OCI-LY3 (cell line): Measurements from ENCODE around the gene SASS6.

Source experiments
- H2AFZ ChIP-seq: fragments of 200-600, 300-600 bp; shearing (Covaris generic); 2 replicates; pipeline ENCODE4 v1.6.0; 2014; ENCODE audit warnings: antibody characterized with exemption, low read depth, low read length
- H3K27ac ChIP-seq: fragments of 200-600, 300-600 bp; sonication (generic); 2 replicates; pipeline ENCODE4 v1.5.1; 2014; ENCODE audit warnings: mild to moderate bottlenecking, low read length, moderate library complexity, mixed read lengths
- H3K27me3 ChIP-seq: fragments of 200-600, 300-600 bp; sonication (generic); 2 replicates; pipeline ENCODE4 v1.6.1; 2014; ENCODE audit warnings: low read depth, low read length, mixed read lengths
- H3K36me3 ChIP-seq: fragments of 200-600, 300-600 bp; sonication (generic); replicated peaks from 2 replicates; pipeline ENCODE3; 2014; ENCODE audit warnings: low read depth, low read length, mixed read lengths
- H3K4me1 ChIP-seq: fragments of 300-600, 200-600 bp; sonication (generic); 2 replicates; pipeline ENCODE4 v1.6.1; 2014; ENCODE audit warnings: low read length, mixed read lengths
- H3K4me2 ChIP-seq: fragments of 200-600, 300-600 bp; sonication (generic); 2 replicates; pipeline ENCODE4 v1.6.1; 2014; ENCODE audit warnings: low read length, mixed read lengths
- H3K4me3 ChIP-seq: fragments of 300-600, 200-600 bp; sonication (generic); 2 replicates; pipeline ENCODE4 v1.5.1; 2014; ENCODE audit warnings: antibody characterized with exemption, mild to moderate bottlenecking, low read length, moderate library complexity
- H3K79me2 ChIP-seq: fragments of 300-600, 200-600 bp; shearing (Covaris generic); 2 replicates; pipeline ENCODE4 v1.6.1; 2014; ENCODE audit warnings: mild to moderate bottlenecking, low read length, mixed read lengths
- H3K9ac ChIP-seq: fragments of 300-600, 200-600 bp; shearing (Covaris generic); 2 replicates; pipeline ENCODE4 v1.6.0; 2014; ENCODE audit warnings: mild to moderate bottlenecking, low read length, moderate library complexity
- H3K9me3 ChIP-seq: fragments of 200-600, 300-600 bp; shearing (Covaris generic); 2 replicates; pipeline ENCODE4 v1.6.1; 2014; ENCODE audit warnings: low read length, mixed read lengths; ENCODE audit not compliant: insufficient read depth
- H4K20me1 ChIP-seq: fragments of 200-600, 300-600 bp; sonication (generic); 2 replicates; pipeline ENCODE4 v1.6.1; 2016; ENCODE audit warnings: low read length, mixed read lengths; ENCODE audit not compliant: insufficient read depth
- EZH2phosphoT487 ChIP-seq: fragments of 200-600 bp; shearing (Covaris generic); IDR thresholded peaks from 2 replicates; pipeline ENCODE4 v1.6.1; 2018; ENCODE audit warnings: antibody characterized with exemption, mixed run types, low read depth
- TF ChIP-seq, protein P1 (sequence below): fragments of 200-600, 300-600 bp; sonication (generic); IDR thresholded peaks from 2 replicates; pipeline ENCODE4 v1.5.1; 2014; ENCODE audit warnings: antibody characterized with exemption, low read length, low read depth

SASS6 gene

DNA sequence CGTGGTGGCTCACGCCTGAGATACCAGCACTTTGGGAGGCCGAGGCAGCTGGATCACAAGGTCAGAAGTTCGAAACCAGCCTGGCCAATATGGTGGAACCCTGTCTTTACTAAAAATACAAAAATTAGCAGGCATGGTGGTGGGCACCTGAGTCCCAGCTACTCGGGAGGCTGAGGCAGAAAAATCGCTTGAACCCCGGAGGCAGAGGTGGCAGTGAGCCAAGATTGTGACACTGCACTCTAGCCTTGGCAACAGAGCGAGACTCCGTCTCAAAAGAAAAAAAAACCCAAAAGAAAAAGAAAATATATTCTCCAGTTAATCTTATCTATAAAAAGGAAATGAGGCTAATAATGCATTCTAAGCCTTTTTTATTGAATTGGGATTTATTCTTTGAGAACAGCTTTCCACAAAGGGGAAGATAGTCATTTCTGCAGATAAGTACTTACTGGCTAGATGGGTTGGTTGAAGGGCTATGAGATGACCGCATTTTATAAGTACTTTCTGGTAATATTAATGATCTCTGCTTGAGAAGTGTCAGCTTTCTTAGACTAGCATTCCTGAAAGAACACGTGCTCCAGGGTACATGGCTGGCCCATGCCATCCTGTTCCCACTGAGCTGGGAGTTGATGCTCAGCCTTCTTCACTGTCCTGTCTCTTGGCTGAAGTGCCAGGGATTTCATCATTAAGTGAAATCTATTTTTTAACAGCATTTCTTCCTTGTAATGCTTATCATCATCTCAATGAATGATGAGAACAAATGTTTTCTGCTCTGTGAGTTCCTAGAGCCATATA lies 57.9 kb downstream of the SASS6 start:
- H3K4me1 ChIP-seq: peaks cover 46% of the 10 kb centered on the region
- H3K9ac ChIP-seq: no peak overlapping the region
- no peaks in the 10 kb centered on the region for H3K9me3 ChIP-seq
- H3K27me3 ChIP-seq: no peaks in the 10 kb centered on the region
- H3K27ac ChIP-seq: peak overlapping the region; percentile 66
- peaks cover 28% of the 10 kb centered on the region for H4K20me1 ChIP-seq
- no peak overlapping the region for H3K4me3 ChIP-seq
- TF ChIP-seq, protein P1, sequence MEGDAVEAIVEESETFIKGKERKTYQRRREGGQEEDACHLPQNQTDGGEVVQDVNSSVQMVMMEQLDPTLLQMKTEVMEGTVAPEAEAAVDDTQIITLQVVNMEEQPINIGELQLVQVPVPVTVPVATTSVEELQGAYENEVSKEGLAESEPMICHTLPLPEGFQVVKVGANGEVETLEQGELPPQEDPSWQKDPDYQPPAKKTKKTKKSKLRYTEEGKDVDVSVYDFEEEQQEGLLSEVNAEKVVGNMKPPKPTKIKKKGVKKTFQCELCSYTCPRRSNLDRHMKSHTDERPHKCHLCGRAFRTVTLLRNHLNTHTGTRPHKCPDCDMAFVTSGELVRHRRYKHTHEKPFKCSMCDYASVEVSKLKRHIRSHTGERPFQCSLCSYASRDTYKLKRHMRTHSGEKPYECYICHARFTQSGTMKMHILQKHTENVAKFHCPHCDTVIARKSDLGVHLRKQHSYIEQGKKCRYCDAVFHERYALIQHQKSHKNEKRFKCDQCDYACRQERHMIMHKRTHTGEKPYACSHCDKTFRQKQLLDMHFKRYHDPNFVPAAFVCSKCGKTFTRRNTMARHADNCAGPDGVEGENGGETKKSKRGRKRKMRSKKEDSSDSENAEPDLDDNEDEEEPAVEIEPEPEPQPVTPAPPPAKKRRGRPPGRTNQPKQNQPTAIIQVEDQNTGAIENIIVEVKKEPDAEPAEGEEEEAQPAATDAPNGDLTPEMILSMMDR: no peak
- TF ChIP-seq EZH2phosphoT487: no peak
- H2AFZ ChIP-seq: no peak overlapping the region
- no peak overlapping the region for H3K4me2 ChIP-seq
- peaks cover 33% of the 10 kb centered on the region for H3K36me3 ChIP-seq
- H3K79me2 ChIP-seq: peaks cover 17% of the 10 kb centered on the region

DNA sequence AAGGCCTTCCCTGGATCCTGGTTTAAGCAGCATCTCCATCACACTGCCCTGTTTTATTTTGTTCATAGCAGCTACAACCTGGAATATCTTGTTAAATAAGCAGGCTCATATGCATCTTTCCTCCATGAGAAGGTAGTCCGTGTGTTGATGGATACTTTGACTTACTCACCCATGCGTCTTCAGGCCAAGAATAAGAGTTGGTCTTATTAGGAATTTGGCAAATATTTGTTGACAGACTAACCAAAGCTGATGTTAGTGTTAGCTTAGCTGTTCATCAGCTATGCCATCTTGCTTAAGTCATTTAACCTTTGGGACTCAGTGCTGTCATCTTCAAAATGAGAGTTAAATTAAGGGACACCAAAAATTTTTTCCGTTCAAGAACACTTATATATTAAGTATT lies 59.2 kb downstream of the SASS6 start:
- Histone ChIP-seq H3K36me3 (peaks cover 33% of the 10 kb centered on the region), H2AFZ (no peak overlapping the region), H3K4me2 (no peak overlapping the region), H3K79me2 (peaks cover 17% of the 10 kb centered on the region), H3K9me3 (no peaks in the 10 kb centered on the region), H3K4me3 (no peak overlapping the region), H4K20me1 (peaks cover 28% of the 10 kb centered on the region), H3K9ac (no peak overlapping the region), H3K27me3 (no peaks in the 10 kb centered on the region), H3K27ac (no peak overlapping the region), H3K4me1 (peaks cover 43% of the 10 kb centered on the region)
- no peak for TF ChIP-seq EZH2phosphoT487
- TF ChIP-seq, protein P1: no peak

DNA sequence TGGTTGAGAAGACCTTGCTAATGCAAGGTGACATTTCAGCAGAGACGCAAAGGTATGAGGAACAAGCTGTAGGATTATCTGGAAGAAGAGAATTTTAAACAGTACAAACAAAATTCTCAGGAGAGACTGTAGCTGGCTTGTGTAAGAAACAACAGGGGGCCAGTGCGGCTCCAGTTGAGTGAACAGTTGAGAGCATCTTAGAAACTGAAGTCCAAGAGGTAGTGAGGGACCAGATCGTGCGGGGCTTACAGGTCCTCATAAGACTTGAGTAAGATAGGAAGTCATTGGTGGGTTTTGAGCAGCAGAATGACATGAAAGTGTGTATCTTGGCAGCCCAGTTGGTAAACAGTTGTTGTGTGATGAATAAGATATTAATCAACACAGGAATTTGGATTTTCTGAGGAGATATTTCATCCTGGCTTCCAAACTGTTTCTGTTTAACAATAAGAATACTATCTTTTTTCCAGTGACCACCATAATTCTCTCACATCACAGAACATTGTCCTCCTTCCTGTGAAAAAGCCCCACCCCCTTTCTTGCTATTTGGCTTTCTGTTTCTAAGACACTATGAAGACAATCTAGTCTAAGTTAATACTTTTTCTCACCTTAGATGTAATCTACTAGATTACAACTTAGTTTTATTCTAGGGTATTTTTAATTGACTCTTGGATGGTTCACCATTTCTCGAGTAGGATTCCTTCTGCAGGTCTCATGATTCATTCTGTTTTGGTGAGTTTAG lies 62.4 kb downstream of the SASS6 start:
- peaks cover 12% of the 10 kb centered on the region for H3K4me1 ChIP-seq
- no peaks in the 10 kb centered on the region for H3K27me3 ChIP-seq
- H3K79me2 ChIP-seq: 0 out of 2 replicates have a peak, but pooled peaks cover 4% of the 10 kb centered on the region
- no peak overlapping the region for H3K4me2 ChIP-seq
- H3K36me3 ChIP-seq: peaks cover 27% of the 10 kb centered on the region
- H3K9ac ChIP-seq: no peak overlapping the region
- TF ChIP-seq, protein P1: no peak
- H3K4me3 ChIP-seq: no peak overlapping the region
- H3K9me3 ChIP-seq: no peaks in the 10 kb centered on the region
- H2AFZ ChIP-seq: no peak overlapping the region
- H3K27ac ChIP-seq: no peak overlapping the region
- H4K20me1 ChIP-seq: peaks cover 5% of the 10 kb centered on the region; the same call in 1 of the 2 replicates

DNA sequence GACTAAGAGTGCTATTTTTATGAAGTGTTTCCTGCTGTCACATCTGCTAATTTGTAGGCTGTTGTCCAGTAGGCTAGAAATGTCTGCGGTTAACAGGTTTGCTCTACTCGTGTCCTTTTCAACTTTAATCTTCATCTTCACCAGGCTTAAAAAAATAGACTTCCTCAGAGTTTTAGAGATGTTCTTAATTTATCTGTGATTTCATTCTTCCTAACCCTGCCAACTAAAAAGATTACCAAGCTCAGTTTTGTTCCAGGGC lies 66.8 kb downstream of the SASS6 start:
- H3K4me3 ChIP-seq: no peak overlapping the region
- 0 out of 2 replicates have a peak, but pooled peaks cover 4% of the 10 kb centered on the region for H3K79me2 ChIP-seq
- no peak overlapping the region for H3K4me2 ChIP-seq
- no peaks in the 10 kb centered on the region for H3K9me3 ChIP-seq
- no peak for TF ChIP-seq EZH2phosphoT487
- TF ChIP-seq, protein P1: no peak
- peaks cover 26% of the 10 kb centered on the region for H3K36me3 ChIP-seq
- H3K9ac ChIP-seq: no peak overlapping the region
- no peaks in the 10 kb centered on the region; the same call in 1 of the 2 replicates for H3K4me1 ChIP-seq
- H3K27me3 ChIP-seq: no peaks in the 10 kb centered on the region
- H4K20me1 ChIP-seq: no peaks in the 10 kb centered on the region; the same call in 1 of the 2 replicates
- no peak overlapping the region for H2AFZ ChIP-seq
- no peak overlapping the region for H3K27ac ChIP-seq
